H9 (cell line): ENCODE data around the gene THSD7B. TPM values are rescaled to one million over a fixed set of nuclear protein-coding genes. Genes with fewer than 3 reads are reported as not detected.

ENCODE experiments used
- DNase-seq: peaks from one replicate; pipeline ENCODE4 v3.0.0-alpha.2; 2017
- H2AFZ ChIP-seq: one replicate; pipeline ENCODE4 v1.6.1; 2013; ENCODE audit warnings: mild to moderate bottlenecking, low read length, control low read depth, moderate library complexity
- H2AK5ac ChIP-seq: 2 replicates; pipeline ENCODE4 v1.6.1; 2013; ENCODE audit warnings: low read length, control low read depth, mixed read lengths; ENCODE audit not compliant: insufficient read length
- H2BK120ac ChIP-seq: one replicate; pipeline ENCODE4 v1.6.1; 2013; ENCODE audit warnings: low read depth, mild to moderate bottlenecking, low read length, control low read depth, inconsistent platforms; ENCODE audit not compliant: poor library complexity, severe bottlenecking
- H2BK12ac ChIP-seq: 2 replicates; pipeline ENCODE4 v1.6.1; 2013; ENCODE audit warnings: low read length, control low read depth, mixed read lengths, low read depth; ENCODE audit not compliant: insufficient read length
- H2BK15ac ChIP-seq: 2 replicates; pipeline ENCODE4 v1.6.1; 2013; ENCODE audit warnings: low read depth, low read length, control low read depth
- H2BK20ac ChIP-seq: one replicate; pipeline ENCODE4 v1.6.1; 2013; ENCODE audit warnings: low read depth, mild to moderate bottlenecking, low read length, control low read depth, inconsistent platforms; ENCODE audit not compliant: poor library complexity, severe bottlenecking
- H2BK5ac ChIP-seq: 2 replicates; pipeline ENCODE4 v1.6.1; 2013; ENCODE audit warnings: low read length, control low read depth, mixed read lengths; ENCODE audit not compliant: insufficient read length
- H3K14ac ChIP-seq: 2 replicates; pipeline ENCODE4 v1.6.1; 2013; ENCODE audit warnings: low read length, control low read depth; ENCODE audit not compliant: insufficient read depth
- H3K18ac ChIP-seq: 2 replicates; pipeline ENCODE4 v1.6.1; 2013; ENCODE audit warnings: low read depth, mild to moderate bottlenecking, mixed read lengths, low read length, control low read depth; ENCODE audit not compliant: insufficient read length
- H3K23ac ChIP-seq: 2 replicates; pipeline ENCODE4 v1.6.1; 2013; ENCODE audit warnings: low read length, control low read depth, mixed read lengths, low read depth; ENCODE audit not compliant: insufficient read length
- H3K23me2 ChIP-seq: 2 replicates; pipeline ENCODE4 v1.6.1; 2013; ENCODE audit warnings: low read depth, mild to moderate bottlenecking, mixed read lengths, low read length, control low read depth; ENCODE audit not compliant: insufficient read length, poor library complexity, severe bottlenecking
- H3K27ac ChIP-seq: 2 replicates; pipeline ENCODE4 v1.5.1; 2013; ENCODE audit warnings: low read length, control low read depth, mixed read lengths, low read depth; ENCODE audit not compliant: insufficient read length
- H3K27me3 ChIP-seq: 2 replicates; pipeline ENCODE4 v1.6.1; 2013; ENCODE audit warnings: low read length, control low read depth, inconsistent platforms; ENCODE audit not compliant: insufficient read depth
- H3K4ac ChIP-seq: 2 replicates; pipeline ENCODE4 v1.6.1; 2013; ENCODE audit warnings: low read depth, mild to moderate bottlenecking, control low read depth, inconsistent platforms, low read length, moderate library complexity
- H3K4me1 ChIP-seq: 2 replicates; pipeline ENCODE4 v1.6.1; 2013; ENCODE audit warnings: low read length, control low read depth, inconsistent platforms; ENCODE audit not compliant: insufficient read depth
- H3K4me2 ChIP-seq: 2 replicates; pipeline ENCODE4 v1.6.1; 2013; ENCODE audit warnings: low read length, control low read depth, mixed read lengths; ENCODE audit not compliant: insufficient read length, insufficient read depth
- H3K56ac ChIP-seq: 2 replicates; pipeline ENCODE4 v1.6.1; 2013; ENCODE audit warnings: low read depth, mild to moderate bottlenecking, mixed read lengths, low read length, control low read depth; ENCODE audit not compliant: insufficient read length
- H3K79me1 ChIP-seq: 2 replicates; pipeline ENCODE4 v1.6.1; 2013; ENCODE audit warnings: low read depth, mild to moderate bottlenecking, moderate library complexity, low read length, control low read depth, inconsistent platforms; ENCODE audit not compliant: insufficient read depth, poor library complexity, severe bottlenecking
- H3K79me2 ChIP-seq: 2 replicates; pipeline ENCODE4 v1.6.1; 2013; ENCODE audit warnings: low read length, control low read depth, inconsistent platforms; ENCODE audit not compliant: insufficient read depth
- H3K9ac ChIP-seq: 2 replicates; pipeline ENCODE4 v1.6.1; 2013; ENCODE audit warnings: low read length, control low read depth, mixed read lengths; ENCODE audit not compliant: insufficient read length; ENCODE audit errors: extremely low read depth
- H3K9me3 ChIP-seq: one replicate; pipeline ENCODE4 v1.6.1; 2013; ENCODE audit warnings: low read depth, low read length, inconsistent platforms; ENCODE audit not compliant: control insufficient read depth
- H3T11ph ChIP-seq: one replicate; pipeline ENCODE4 v1.6.1; 2013; ENCODE audit warnings: mild to moderate bottlenecking, low read length, control low read depth, inconsistent platforms
- H4K20me1 ChIP-seq: one replicate; pipeline ENCODE4 v1.6.1; 2013; ENCODE audit not compliant: control insufficient read depth, insufficient read length, insufficient read depth
- H4K5ac ChIP-seq: 2 replicates; pipeline ENCODE4 v1.6.1; 2013; ENCODE audit warnings: low read depth, mild to moderate bottlenecking, mixed read lengths, low read length, control low read depth; ENCODE audit not compliant: insufficient read length
- H4K8ac ChIP-seq: replicated peaks from 2 replicates; pipeline ENCODE4 v1.6.1; 2013; ENCODE audit warnings: low read length, control low read depth, mixed read lengths, low read depth; ENCODE audit not compliant: insufficient read length
- H4K91ac ChIP-seq: 2 replicates; pipeline ENCODE4 v1.6.1; 2013; ENCODE audit warnings: low read depth, mild to moderate bottlenecking, moderate library complexity, mixed read lengths, low read length, control low read depth; ENCODE audit not compliant: insufficient read length
- H3K27ac Mint-ChIP-seq, 3 experiments: 2 replicates in 2 of 3; 3 replicates in 1 of 3; pipeline ENCODE4 v1.8.0; 2020 to 2021; ENCODE audit warnings: mixed read lengths in 3 of 3, mild to moderate bottlenecking in 1 of 3, moderate library complexity in 1 of 3
- H3K27me3 Mint-ChIP-seq: 2 replicates; pipeline ENCODE4 v1.8.0; 2021; ENCODE audit warnings: low read depth, mild to moderate bottlenecking, moderate library complexity, mixed read lengths
- H3K36me3 Mint-ChIP-seq, 3 experiments: 2 replicates in 2 of 3; 3 replicates in 1 of 3; pipeline ENCODE4 v1.8.0; 2020 to 2021; ENCODE audit warnings: low read depth in 3 of 3, mixed read lengths in 3 of 3; ENCODE audit not compliant: insufficient read depth in 1 of 3
- H3K4me1 Mint-ChIP-seq, 2 experiments: 2 replicates each; pipeline ENCODE4 v1.8.0; 2020; ENCODE audit warnings: mixed read lengths in 2 of 2
- H3K4me3 Mint-ChIP-seq, 2 experiments: 2 replicates in 1 of 2; 3 replicates in 1 of 2; pipeline ENCODE4 v1.8.0; 2020 to 2021; ENCODE audit warnings: mild to moderate bottlenecking in 2 of 2, mixed read lengths in 2 of 2, moderate library complexity in 1 of 2
- H3K9me3 Mint-ChIP-seq, 2 experiments: 2 replicates in 1 of 2; 3 replicates in 1 of 2; pipeline ENCODE4 v1.8.0; 2020; ENCODE audit warnings: mild to moderate bottlenecking in 2 of 2, mixed read lengths in 2 of 2, moderate library complexity in 1 of 2
- CTCF ChIP-seq: fragments of 200-600 bp; sonication (generic); conservative IDR thresholded peaks from 3 replicates; pipeline ENCODE4 v1.8.0; 2021; ENCODE audit warnings: antibody characterized with exemption, mild to moderate bottlenecking
- WGBS: extraction: QIAGEN DNeasy Blood & Tissue Kit; methylation state at CpG from one replicate; pipeline ENCODE4 v1.1.7; 2013; ENCODE audit warnings: missing lambda C conversion rate, low lambda C conversion rate, mixed read lengths; ENCODE audit not compliant: insufficient read length; ENCODE audit errors: extremely low coverage; 5-methylcytosine and 5-hydroxymethylcytosine counted together
- total RNA-seq: library from RNA; stranded (reverse); gene quantifications from 2 replicates; pipeline ENCODE4 v1.2.1, GENCODE V29; 2021

THSD7B gene
- total RNA-seq, 1 experiment from 2014 or later: 0.85 TPM

- H3K27me3 Mint-ChIP-seq: no peaks in the 10 kb centered on the region
- no peak overlapping the region for H3K4me3 Mint-ChIP-seq
- Histone ChIP-seq H4K8ac (no peak overlapping the region), H2BK15ac (no peak overlapping the region), H3K4me2 (no peak overlapping the region), H4K5ac (no peak overlapping the region), H3K79me1 (no peaks in the 10 kb centered on the region), H3K9me3 (no peaks in the 10 kb centered on the region), H3K23me2 (no peaks in the 10 kb centered on the region), H4K20me1 (no peaks in the 10 kb centered on the region), H3K56ac (no peak overlapping the region), H3K4ac (no peak overlapping the region), H3K9ac (no peak overlapping the region), H4K91ac (no peak overlapping the region), H3K4me1 (no peaks in the 10 kb centered on the region), H2AK5ac (no peak overlapping the region), H3K79me2 (no peaks in the 10 kb centered on the region), H3K18ac (no peak overlapping the region), H3T11ph (no peak overlapping the region), H3K14ac (no peak overlapping the region), H2BK20ac (no peak overlapping the region), H2BK120ac (no peak overlapping the region), H2BK12ac (no peak overlapping the region), H3K23ac (no peak overlapping the region), H2AFZ (no peak overlapping the region), H2BK5ac (no peak overlapping the region), H3K27me3 (no peaks in the 10 kb centered on the region), H3K27ac (no peak overlapping the region)
- H3K36me3 Mint-ChIP-seq: no peaks in the 10 kb centered on the region; a peak in 1 of 7 replicates
- no CpG with 5 or more reads among the region's 2 CpGs for WGBS
- H3K27ac Mint-ChIP-seq: no peak overlapping the region
- no peak for TF ChIP-seq CTCF
- no peaks in the 10 kb centered on the region for H3K4me1 Mint-ChIP-seq
- DNase-seq: no peak
- no peaks in the 10 kb centered on the region; a peak in 1 of 5 replicates for H3K9me3 Mint-ChIP-seq
Observed at GRCh38 chr2:136860443-136860958, 95.2 kb downstream of the THSD7B start.
